HG02884 (cell line): ENCODE results near the gene PSMD14.
"Not testable (repeated sequence)": the region's sequence is repeated elsewhere in the genome, so short reads cannot be mapped to it uniquely, and the experiment has no call there.

Source experiments
- ATAC-seq: cut with Tn5 transposase; IDR thresholded peaks from one replicate; pipeline ENCODE4 v1.9.1; 2021; ENCODE audit warnings: mild to moderate bottlenecking, moderate library complexity; ENCODE audit not compliant: unreplicated experiment

PSMD14 gene

GRCh38 chr2:161308178-161308955 lies at the start of gene PSMD14:
Gene PSMD14 (plus strand): TSS chr2:161308425. CDS start chr2:161318826, 10,401 bp downstream.
- peak; percentile 96 for ATAC-seq

DNA sequence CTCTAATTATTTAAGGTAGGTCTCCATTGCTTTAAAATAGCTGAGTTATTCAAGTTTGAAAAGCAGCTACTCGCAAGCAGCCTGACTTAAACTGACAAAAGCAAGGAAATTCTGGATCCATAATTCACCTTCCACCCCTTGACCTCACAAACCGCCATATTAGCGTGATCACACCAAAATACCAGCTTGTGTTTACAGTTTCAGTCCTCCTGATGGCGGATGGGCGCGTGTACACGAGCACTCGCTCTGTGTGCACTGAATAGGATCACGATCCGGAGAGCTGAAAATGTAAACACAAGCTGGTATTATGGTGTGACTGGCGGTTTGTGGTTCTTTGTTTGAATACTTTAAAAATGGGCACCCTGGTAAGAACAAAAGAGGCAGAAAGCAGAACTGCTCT lies 42.4 kb upstream of the PSMD14 start:
- no peak for ATAC-seq

GRCh38 chr2:161269111-161269510 lies 39.1 kb upstream of the PSMD14 start:
- no peak for ATAC-seq

DNA sequence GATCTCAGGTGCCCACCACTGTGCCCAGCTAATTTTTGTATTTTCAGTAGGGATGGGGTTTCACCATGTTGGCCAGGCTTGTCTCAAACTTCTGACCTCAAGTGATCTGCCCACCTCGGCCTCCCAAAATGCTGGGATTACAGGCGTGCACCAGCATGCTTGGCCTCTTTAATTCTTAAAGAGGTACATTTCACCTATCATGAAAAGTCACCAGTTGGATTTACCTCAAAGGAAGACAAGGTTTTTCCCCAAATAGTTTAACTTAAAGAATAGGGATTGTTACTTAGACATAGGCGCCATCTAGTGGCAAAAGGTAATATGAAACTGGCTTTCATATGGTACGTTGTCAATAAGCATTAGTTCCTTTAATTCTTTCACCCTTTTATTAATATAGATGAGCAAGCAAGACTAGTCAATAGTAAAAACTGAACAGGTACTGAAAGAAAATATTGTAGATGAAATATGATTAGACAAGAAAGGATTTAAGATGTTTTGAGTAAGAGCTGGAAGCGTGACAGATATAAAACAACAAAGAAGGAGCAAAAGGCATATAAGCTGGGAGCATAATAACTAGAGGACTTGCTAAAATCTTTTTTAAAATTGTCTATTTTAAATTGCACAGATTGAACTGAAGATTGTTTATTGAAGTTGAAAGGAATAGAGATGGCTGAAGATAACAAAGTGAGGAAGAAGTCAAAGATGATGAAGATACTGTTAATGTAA lies 35.0 kb upstream of the PSMD14 start:
- peak; percentile 83 for ATAC-seq

DNA sequence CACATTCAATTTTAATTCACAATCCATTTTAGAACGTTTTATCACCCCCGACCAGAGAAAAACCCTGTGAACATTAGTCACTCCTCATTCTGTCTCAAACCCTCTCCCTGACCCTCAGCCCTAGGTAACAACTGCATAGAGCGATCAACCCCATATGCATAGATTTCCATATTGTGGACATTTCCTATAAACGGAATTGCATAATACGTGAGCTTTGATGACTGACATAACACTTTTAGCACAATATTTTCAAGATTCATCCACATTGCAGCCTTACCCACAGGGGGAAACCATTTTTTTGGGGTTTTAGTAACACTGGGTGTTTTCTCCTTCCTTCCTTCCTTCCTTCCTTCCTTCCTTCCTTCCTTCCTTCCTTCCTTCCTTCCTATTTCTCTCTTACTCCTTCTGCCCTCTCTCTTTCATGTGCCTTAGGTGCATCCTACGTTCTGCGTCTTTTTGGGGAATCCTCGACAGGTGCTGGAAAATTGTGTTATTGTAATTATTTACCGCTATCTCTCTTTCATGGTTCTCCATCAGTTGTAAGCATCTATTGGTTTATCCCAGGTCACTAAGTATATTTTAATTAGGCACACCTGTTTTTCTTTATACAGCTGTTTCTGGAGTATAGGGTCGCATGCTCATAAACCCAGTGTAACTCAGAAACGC lies 29.5 kb upstream of the PSMD14 start:
- not testable (repeated sequence) for ATAC-seq

- not testable (repeated sequence) for ATAC-seq
Observed at GRCh38 chr2:161279230-161279815, 28.9 kb upstream of the PSMD14 start.

DNA sequence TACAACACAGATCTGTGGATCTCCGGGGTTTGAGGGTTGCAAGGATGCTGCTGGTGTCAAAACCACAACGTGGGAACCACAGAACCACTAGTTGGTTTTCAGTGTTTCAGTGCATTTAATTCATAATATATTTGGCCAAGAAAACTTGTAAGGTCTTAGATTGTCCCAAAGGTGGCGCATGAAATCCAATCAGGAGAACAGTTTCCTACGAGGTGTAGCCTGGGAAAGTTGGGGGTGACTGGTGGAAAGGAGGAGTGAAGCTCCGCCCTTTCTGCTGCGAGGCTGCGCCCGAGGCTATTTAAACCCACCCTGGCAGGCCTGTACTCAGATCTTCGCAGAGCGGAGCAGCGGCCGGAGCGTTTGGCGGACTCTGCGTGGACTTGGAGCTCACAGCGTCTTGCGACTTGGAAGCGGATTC lies 27.3 kb upstream of the PSMD14 start:
- ATAC-seq, result not testable (repeated sequence)

DNA sequence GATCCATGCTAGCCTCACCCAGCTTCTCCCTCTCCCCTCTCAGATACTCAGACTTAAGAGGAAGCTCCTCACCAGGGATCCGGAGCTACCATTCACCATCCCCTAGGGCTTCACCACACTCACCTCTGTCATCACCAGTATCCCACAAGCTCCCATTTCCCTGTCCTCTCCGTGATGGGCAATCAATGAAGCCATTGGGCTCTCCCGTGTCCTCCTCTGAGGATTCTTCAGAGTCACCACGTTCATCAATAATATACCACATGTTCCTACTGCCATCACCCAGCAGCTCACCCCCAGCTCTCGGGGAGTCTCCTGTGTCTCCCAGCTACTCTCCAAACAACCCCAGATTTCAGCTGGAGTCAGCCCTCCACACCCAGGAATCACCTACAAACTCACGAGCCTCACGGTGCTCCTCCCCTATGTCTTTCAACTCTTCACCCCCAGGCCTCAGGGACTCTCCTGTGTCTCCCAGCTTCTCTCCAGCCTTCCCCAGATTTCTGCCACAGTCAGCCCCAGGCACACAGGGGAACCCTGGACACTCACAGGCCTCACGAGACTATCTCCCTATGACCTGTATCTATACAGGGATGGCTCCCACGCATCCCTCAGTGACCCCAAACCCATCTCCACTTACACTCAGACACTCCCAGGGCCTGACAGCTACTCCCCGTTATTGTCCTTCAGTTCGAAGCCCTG lies 26.5 kb upstream of the PSMD14 start:
- ATAC-seq, result not testable (repeated sequence)

DNA sequence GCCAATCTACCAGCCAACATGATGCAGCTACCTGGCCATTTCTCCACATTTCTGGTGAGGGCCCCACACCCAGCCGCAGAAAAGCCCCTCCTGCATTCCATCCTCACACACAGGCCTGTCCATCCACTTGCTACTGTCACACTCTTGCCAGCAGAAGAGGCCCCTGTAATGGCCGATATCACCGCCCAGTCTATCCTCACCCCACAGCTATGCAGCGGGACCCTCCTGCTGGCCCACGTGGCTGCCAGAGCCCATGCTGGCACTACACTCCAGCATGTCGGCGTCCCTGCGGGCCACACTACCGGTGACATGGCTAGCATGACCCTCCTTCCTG lies 25.9 kb upstream of the PSMD14 start:
- ATAC-seq, result not testable (repeated sequence)

DNA sequence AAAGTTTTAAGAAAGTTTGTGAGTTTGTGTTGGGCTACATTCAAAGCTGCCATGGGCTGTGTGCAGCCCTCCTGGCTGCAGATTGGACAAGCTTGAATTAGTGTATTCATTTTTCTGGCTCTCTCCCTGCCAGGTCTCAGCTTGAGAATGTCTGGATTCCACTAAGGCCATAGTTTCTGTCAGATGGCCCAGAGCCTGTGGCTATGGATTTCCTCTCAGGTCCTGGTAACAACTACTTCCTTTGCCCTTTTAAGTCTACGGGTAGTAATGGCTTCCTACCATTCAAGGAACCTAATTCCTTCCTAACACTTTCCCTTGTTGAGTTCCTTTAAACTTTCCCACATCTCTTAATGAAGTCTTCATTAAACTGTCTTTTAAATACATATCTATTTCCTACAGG lies 24.3 kb upstream of the PSMD14 start:
- ATAC-seq, result no peak

DNA sequence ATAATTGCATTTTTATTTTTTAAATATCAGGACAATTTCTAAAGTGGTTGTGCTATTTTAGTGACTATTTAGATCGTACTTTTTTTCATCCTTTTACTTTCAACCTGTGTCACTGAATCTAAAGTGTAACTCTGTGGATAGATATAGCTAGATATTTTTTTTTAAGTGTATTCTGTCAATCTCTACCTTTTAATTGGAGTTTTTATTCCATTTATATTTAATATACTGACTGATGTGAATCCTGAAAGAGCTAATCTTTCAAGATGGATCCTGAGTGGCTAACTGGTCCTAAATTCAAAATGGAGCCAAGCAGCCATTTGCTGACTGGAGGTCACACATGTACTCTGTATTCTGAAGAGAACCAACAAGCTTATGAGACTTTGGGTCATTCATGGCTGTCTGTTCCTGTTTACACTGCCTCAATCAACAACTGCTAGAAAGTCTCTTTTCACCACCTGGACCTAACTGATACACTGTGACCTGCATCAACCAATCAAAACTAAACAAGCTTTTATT lies 4.6 kb upstream of the PSMD14 start:
- ATAC-seq, result no peak

- no peak for ATAC-seq
Observed at GRCh38 chr2:161306919-161307318, 1.3 kb upstream of the PSMD14 start.

DNA sequence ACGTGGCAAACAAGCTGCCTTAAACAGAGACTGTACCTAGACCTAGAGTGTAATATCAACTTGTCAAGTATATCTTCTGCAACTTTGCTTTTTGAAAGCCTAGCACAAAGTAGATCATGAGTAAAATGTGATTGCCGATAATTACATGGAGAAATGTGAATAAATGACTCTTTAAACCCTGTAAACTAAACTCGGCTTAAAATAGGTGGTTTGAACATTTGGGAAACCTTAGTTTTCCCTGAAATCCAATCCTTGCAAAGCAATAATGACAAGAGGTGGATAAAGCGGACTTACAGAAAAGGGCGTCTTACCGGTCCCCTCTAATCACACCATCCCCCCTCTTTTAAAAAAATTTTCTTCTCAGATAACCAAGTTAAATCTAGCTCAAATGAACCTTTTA lies 549 bp upstream of the PSMD14 start:
- ATAC-seq, result no peak

GRCh38 chr2:161312996-161313395 lies 4.8 kb downstream of the PSMD14 start:
- no peak for ATAC-seq

DNA sequence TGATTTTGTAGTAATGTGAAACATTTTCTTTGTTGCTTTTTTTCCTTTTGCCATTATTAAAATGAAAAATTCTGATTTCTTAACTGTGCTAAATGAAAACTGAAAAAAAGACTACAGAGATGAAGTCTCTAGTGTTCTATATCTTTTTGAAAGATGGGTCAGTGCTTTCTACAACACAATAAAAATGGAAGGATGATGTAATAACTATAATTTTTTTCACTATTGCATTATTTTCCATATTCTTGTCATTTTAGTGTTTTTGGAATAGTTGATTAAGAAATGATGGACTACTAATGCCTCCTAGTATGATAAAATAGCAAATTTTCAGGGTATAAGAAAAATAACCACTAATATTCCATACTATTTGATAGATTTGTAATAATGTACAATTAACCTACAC lies 7.2 kb downstream of the PSMD14 start:
- ATAC-seq, result no peak

GRCh38 chr2:161316701-161317100 lies 8.5 kb downstream of the PSMD14 start:
- no peak for ATAC-seq

- ATAC-seq, result no peak
Observed at GRCh38 chr2:161321944-161322648, 13.9 kb downstream of the PSMD14 start.

- no peak for ATAC-seq
Observed at GRCh38 chr2:161324876-161325275, 16.7 kb downstream of the PSMD14 start.

GRCh38 chr2:161327582-161327981 lies 19.4 kb downstream of the PSMD14 start:
- ATAC-seq, result no peak

DNA sequence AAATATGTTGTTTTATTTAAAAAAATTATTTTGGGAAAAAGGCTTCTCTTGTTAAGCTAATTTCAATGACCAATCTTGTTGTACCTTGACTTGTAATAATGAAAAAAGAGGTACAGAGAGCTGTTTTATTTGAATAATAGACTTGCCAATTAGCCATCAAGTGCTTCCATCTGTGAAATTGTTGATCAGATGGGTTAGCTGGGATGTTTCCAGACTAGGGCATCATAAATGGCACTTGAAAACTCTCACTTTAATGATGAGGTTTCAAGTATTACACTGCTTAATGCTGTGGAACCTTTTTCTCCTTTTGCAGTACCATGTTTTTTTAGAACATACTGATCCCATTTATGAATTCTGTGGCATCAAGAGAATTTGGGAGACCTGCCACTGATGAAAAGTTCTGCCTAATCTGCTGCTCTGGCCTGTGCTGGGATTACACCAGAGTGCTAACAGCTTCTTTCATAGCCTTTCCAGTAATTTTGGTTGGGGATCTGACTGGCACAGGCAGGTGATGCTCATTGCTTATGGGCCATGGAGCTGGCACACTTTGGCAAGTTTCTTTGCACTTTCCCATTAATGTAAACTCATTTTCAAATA lies 24.2 kb downstream of the PSMD14 start:
- ATAC-seq, result no peak
